Testis (tissue), 2 donors: Measurements from ENCODE around the gene CREBRF.

Experiments
- POLR2A ChIP-seq: fragments of 450-650 bp; IDR thresholded peaks from one replicate; pipeline ENCODE4 v1.6.1; 2017; ENCODE audit warnings: antibody characterized with exemption, mild to moderate bottlenecking, moderate library complexity
- TF ChIP-seq, protein P1 (sequence below), 3 experiments: fragments of 450-650 bp in 2 of 3; fragments of 200-600 bp in 1 of 3; sonication (generic) in 1 of 3; IDR thresholded peaks; one replicate each; pipeline ENCODE4 v1.5.1; 2016 to 2019; ENCODE audit warnings: antibody characterized with exemption in 3 of 3, mild to moderate bottlenecking in 2 of 3, moderate library complexity in 1 of 3

DNA sequence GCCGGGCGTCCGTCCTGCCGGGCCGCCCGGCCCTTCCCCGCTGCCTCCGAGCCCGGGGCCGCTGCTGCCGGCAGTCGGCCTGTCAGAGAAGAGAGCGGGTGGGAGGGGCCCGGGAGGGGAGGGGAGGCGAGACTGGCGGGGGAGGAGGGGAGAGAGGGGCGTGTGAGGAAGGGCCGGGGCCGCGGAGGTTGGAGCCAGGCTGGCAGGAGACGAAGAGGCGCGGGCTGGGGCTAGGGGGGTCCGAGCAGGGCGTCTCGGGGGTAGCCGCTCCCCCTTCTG, 570 bp downstream of the CREBRF start:
- TF ChIP-seq, protein P1, sequence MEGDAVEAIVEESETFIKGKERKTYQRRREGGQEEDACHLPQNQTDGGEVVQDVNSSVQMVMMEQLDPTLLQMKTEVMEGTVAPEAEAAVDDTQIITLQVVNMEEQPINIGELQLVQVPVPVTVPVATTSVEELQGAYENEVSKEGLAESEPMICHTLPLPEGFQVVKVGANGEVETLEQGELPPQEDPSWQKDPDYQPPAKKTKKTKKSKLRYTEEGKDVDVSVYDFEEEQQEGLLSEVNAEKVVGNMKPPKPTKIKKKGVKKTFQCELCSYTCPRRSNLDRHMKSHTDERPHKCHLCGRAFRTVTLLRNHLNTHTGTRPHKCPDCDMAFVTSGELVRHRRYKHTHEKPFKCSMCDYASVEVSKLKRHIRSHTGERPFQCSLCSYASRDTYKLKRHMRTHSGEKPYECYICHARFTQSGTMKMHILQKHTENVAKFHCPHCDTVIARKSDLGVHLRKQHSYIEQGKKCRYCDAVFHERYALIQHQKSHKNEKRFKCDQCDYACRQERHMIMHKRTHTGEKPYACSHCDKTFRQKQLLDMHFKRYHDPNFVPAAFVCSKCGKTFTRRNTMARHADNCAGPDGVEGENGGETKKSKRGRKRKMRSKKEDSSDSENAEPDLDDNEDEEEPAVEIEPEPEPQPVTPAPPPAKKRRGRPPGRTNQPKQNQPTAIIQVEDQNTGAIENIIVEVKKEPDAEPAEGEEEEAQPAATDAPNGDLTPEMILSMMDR (IDR thresholded peaks at IDR 0.05) = no peak
- TF ChIP-seq POLR2A = no peak
